ENCODE measurements around the gene CXXC5. TPM values are rescaled to one million over a fixed set of nuclear protein-coding genes. Genes with fewer than 3 reads are reported as not detected.

Gene CXXC5
- total RNA-seq, 1 experiment from 2014 or later, result 92.3 TPM

- DNase-seq, result no peak
- no TSS peak for BruUV-seq (replicated peaks)
- no peak overlapping the region for H3K4me3 Mint-ChIP-seq (ENCODE audit: unreplicated experiment)
- no peak for TF ChIP-seq CTCF (IDR thresholded peaks at IDR 0.05; ENCODE audit: insufficient read depth in 1 of 2, low read depth in 1 of 2, low read length in 1 of 2, severe bottlenecking in 1 of 2, unreplicated experiment in 1 of 2)
- no peaks in the 10 kb centered on the region for H3K36me3 Mint-ChIP-seq (ENCODE audit: insufficient read depth, unreplicated experiment)
- no peak overlapping the region for H3K27ac Mint-ChIP-seq (ENCODE audit: unreplicated experiment)
- ChIA-PET CTCF (no interaction called here), POLR2A (no interaction called here)
- no peaks in the 10 kb centered on the region for H3K36me3 ChIP-seq (ENCODE audit: control insufficient read depth, insufficient read depth, low read length)
- H3K9me3 Mint-ChIP-seq (ENCODE audit: unreplicated experiment), result no peaks in the 10 kb centered on the region
- H3K27me3 Mint-ChIP-seq (ENCODE audit: insufficient read depth, unreplicated experiment), result no peaks in the 10 kb centered on the region
- H3K4me1 Mint-ChIP-seq (ENCODE audit: low read depth, unreplicated experiment), result no peaks in the 10 kb centered on the region
- no peaks in the 10 kb centered on the region for H3K27me3 ChIP-seq (replicated peaks; ENCODE audit: control insufficient read depth, insufficient read depth, low read length)
- intact Hi-C loops (cut with micrococcal nuclease; ENCODE audit: unreplicated experiment), result no loop called here
- no peaks in the 10 kb centered on the region for H3K9me3 ChIP-seq
- no peak overlapping the region for H3K4me3 ChIP-seq (ENCODE audit: low read depth, low read length)
- peaks cover 3% of the 10 kb centered on the region; the same call in 1 of the 2 replicates for H3K4me1 ChIP-seq
Observed at GRCh38 chr5:139731281-139731680, 83.1 kb downstream of the CXXC5 start.

GRCh38 chr5:139732019-139732418 is 83.9 kb downstream of the CXXC5 start:
- Mint-ChIP-seq H3K4me1 (ENCODE audit: low read depth, unreplicated experiment) (no peaks in the 10 kb centered on the region), H3K27ac (ENCODE audit: unreplicated experiment) (no peak overlapping the region), H3K4me3 (ENCODE audit: unreplicated experiment) (no peak overlapping the region), H3K27me3 (ENCODE audit: insufficient read depth, unreplicated experiment) (no peaks in the 10 kb centered on the region), H3K9me3 (ENCODE audit: unreplicated experiment) (no peaks in the 10 kb centered on the region), H3K36me3 (ENCODE audit: insufficient read depth, unreplicated experiment) (no peaks in the 10 kb centered on the region)
- Histone ChIP-seq H3K36me3 (ENCODE audit: control insufficient read depth, insufficient read depth, low read length) (no peaks in the 10 kb centered on the region), H3K4me1 (peaks cover 3% of the 10 kb centered on the region; the same call in 1 of the 2 replicates), H3K4me3 (ENCODE audit: low read depth, low read length) (no peak overlapping the region), H3K27me3 (replicated peaks; ENCODE audit: control insufficient read depth, insufficient read depth, low read length) (no peaks in the 10 kb centered on the region), H3K9me3 (no peaks in the 10 kb centered on the region)
- TF ChIP-seq CTCF (IDR thresholded peaks at IDR 0.05; ENCODE audit: insufficient read depth in 1 of 2, low read depth in 1 of 2, low read length in 1 of 2, severe bottlenecking in 1 of 2, unreplicated experiment in 1 of 2), result no peak
- BruUV-seq (replicated peaks), result no TSS peak
- intact Hi-C loops (cut with micrococcal nuclease; ENCODE audit: unreplicated experiment), result no loop called here
- no peak for DNase-seq
- ChIA-PET POLR2A (no interaction called here), CTCF (no interaction called here)

- Histone ChIP-seq H3K36me3 (ENCODE audit: control insufficient read depth, insufficient read depth, low read length) (no peaks in the 10 kb centered on the region), H3K9me3 (no peaks in the 10 kb centered on the region), H3K4me3 (ENCODE audit: low read depth, low read length) (no peak overlapping the region), H3K27me3 (replicated peaks; ENCODE audit: control insufficient read depth, insufficient read depth, low read length) (no peaks in the 10 kb centered on the region), H3K4me1 (peaks cover 3% of the 10 kb centered on the region; the same call in 1 of the 2 replicates)
- intact Hi-C loops (cut with micrococcal nuclease; ENCODE audit: unreplicated experiment), result no loop called here
- Mint-ChIP-seq H3K27me3 (ENCODE audit: insufficient read depth, unreplicated experiment) (no peaks in the 10 kb centered on the region), H3K36me3 (ENCODE audit: insufficient read depth, unreplicated experiment) (no peaks in the 10 kb centered on the region), H3K4me3 (ENCODE audit: unreplicated experiment) (no peak overlapping the region), H3K9me3 (ENCODE audit: unreplicated experiment) (no peaks in the 10 kb centered on the region), H3K27ac (ENCODE audit: unreplicated experiment) (no peak overlapping the region), H3K4me1 (ENCODE audit: low read depth, unreplicated experiment) (no peaks in the 10 kb centered on the region)
- ChIA-PET CTCF (no interaction called here), POLR2A (no interaction called here)
- no peak for DNase-seq
- BruUV-seq (replicated peaks), result no TSS peak
- TF ChIP-seq CTCF (IDR thresholded peaks at IDR 0.05; ENCODE audit: insufficient read depth in 1 of 2, low read depth in 1 of 2, low read length in 1 of 2, severe bottlenecking in 1 of 2, unreplicated experiment in 1 of 2), result no peak
Observed at GRCh38 chr5:139733010-139733688, 85.0 kb downstream of the CXXC5 start.

Other genes starting within 250 kb of the CXXC5 start
- gene SPATA24, start 244.3 kb upstream of the CXXC5 start, total RNA-seq (2022), result 10.1 and 10.2 TPM in 2 replicates
- 12.5 and 14.1 TPM in 2 replicates for gene DNAJC18, start 208.8 kb upstream of the CXXC5 start, total RNA-seq (2022)
- gene ECSCR, start 185.6 kb upstream of the CXXC5 start, total RNA-seq (2022), result not detected in 2 replicates
- gene SMIM33, start 177.3 kb upstream of the CXXC5 start, total RNA-seq (2022), result not detected in 2 replicates
- gene STING1, start 165.6 kb upstream of the CXXC5 start, total RNA-seq (2022), result not detected in 2 replicates
- gene UBE2D2, start 87.0 kb upstream of the CXXC5 start, total RNA-seq (2022), result 192 and 193 TPM in 2 replicates
- 0.09 and 0.12 TPM in 2 replicates for gene PSD2, start 147.5 kb downstream of the CXXC5 start, total RNA-seq (2022)

Measured in Caco-2 (cell line).